ENCODE data around the gene ECHDC3. TPM values are rescaled to one million over a fixed set of nuclear protein-coding genes. Genes with fewer than 3 reads are reported as not detected.
A peak's percentile ranks its signal among the peaks of the same experiment; 100 is the strongest.

ECHDC3 gene
- total and polyA plus RNA-seq, 2 of the 13 experiments (the other 11 are each of a cell fraction or from before 2014, with no cell fraction given): not detected

- TF ChIP-seq ZFP36 (IDR thresholded peaks at IDR 0.05; ENCODE audit: borderline replicate concordance, low read depth, low read length, partially characterized antibody) (no peak), SALL2 (CRISPR knock-in tag; IDR thresholded peaks at IDR 0.05) (peak; percentile 66), ZNF670 (CRISPR knock-in tag; IDR thresholded peaks at IDR 0.05; ENCODE audit: borderline replicate concordance) (no peak; the same call in 1 of the 2 replicates), PAXIP1 (CRISPR knock-in tag; conservative IDR thresholded peaks at IDR 0.05) (peak; percentile 96), ZMYM4 (CRISPR knock-in tag; IDR thresholded peaks at IDR 0.05) (peak; percentile 94), KDM2A (CRISPR knock-in tag; IDR thresholded peaks at IDR 0.05; ENCODE audit: borderline replicate concordance, low read depth) (peak; percentile 41; the same call in 1 of the 2 replicates), ZNF33B (CRISPR knock-in tag; IDR thresholded peaks at IDR 0.05) (0 out of 2 replicates have a peak, but pooled peaks have one; percentile 68), SRY (CRISPR knock-in tag; IDR thresholded peaks at IDR 0.05) (0 out of 2 replicates have a peak, but pooled peaks have one; percentile 45), POLR2AphosphoS2 (IDR thresholded peaks at IDR 0.05; ENCODE audit: low read depth, low read length) (no peak), POLR2A (IDR thresholded peaks at IDR 0.05; ENCODE audit: insufficient read depth in 1 of 2, low read depth in 2 of 2, low read length in 2 of 2) (no peak), KLF16 (CRISPR knock-in tag; IDR thresholded peaks at IDR 0.05) (peak in 1 of 2 experiments; percentile 55; a peak in 2 of 4 replicates), CSRNP1 (CRISPR knock-in tag; IDR thresholded peaks at IDR 0.05) (peak; percentile 70; the same call in 1 of the 2 replicates), ZNF576 (CRISPR knock-in tag; IDR thresholded peaks at IDR 0.05) (no peak), HES4 (CRISPR knock-in tag; IDR thresholded peaks at IDR 0.05; ENCODE audit: borderline replicate concordance) (peak; percentile 55; the same call in 1 of the 2 replicates), ZNF781 (CRISPR knock-in tag; IDR thresholded peaks at IDR 0.05; ENCODE audit: borderline replicate concordance, not compliant biosample characterization) (peak; percentile 82), REXO4 (CRISPR knock-in tag; IDR thresholded peaks at IDR 0.05; ENCODE audit: borderline replicate concordance) (no peak), HINFP (CRISPR knock-in tag; IDR thresholded peaks at IDR 0.05; ENCODE audit: low read depth) (peak; percentile 80; the same call in 1 of the 2 replicates), SP2 (CRISPR knock-in tag; IDR thresholded peaks at IDR 0.05) (no peak), ZNF704 (CRISPR knock-in tag; IDR thresholded peaks at IDR 0.05; ENCODE audit: borderline replicate concordance) (no peak), MXD4 (CRISPR knock-in tag; IDR thresholded peaks at IDR 0.05) (peak; percentile 48; the same call in 1 of the 2 replicates), ZNF510 (CRISPR knock-in tag; IDR thresholded peaks at IDR 0.05; ENCODE audit: low read depth) (no peak), DMAP1 (CRISPR knock-in tag; IDR thresholded peaks at IDR 0.05) (peak; percentile 71; the same call in 1 of the 2 replicates)
Measured at GRCh38 chr10:11699550-11700097, 42.6 kb upstream of the ECHDC3 start (continued).

Data from HepG2 (cell line).